ENCODE results near the gene LNPEP. TPM values are rescaled to one million over a fixed set of nuclear protein-coding genes. Genes with fewer than 3 reads are reported as not detected.
A peak's percentile ranks its signal among the peaks of the same experiment; 100 is the strongest.
"Not testable (repeated sequence)": the region's sequence is repeated elsewhere in the genome, so short reads cannot be mapped to it uniquely, and the experiment has no call there.

Gene LNPEP
- total RNA-seq, 1 experiment from 2014 or later: 35.3 TPM

DNA sequence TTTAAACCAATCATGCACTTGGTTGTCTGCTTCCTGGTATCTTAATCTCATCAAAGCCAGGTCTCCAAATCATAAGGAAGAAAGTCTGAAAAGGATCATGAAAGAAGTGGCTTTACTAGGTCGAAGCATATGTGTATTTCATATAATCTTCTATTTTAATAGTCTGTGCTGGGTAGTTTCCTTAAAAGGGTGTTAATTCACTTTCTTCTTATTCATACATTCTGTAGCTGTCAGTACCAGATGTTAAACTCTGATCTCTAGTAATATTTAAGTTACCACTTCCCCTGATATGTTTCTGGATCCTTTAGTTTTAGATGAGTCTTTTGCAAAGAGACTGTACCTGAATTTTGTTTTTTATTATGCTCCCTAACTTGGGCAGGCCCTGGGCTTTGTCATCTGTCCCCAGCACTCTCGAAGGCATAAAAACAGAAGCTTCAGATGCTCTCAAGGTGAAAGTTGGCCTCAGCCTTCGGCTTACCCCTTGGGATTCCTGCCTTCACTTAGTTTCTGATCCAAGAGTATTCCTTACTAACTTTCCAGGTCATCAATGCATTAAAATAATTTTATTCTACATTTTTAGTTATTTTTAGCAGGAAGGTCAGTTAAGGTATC is 15.0 kb upstream of the LNPEP start:
- no peaks in the 10 kb centered on the region for H3K4me1 ChIP-seq
- no peaks in the 10 kb centered on the region for H3K9me3 ChIP-seq (replicated peaks)
- no peak for DNase-seq
- no peaks in the 10 kb centered on the region for H3K36me3 ChIP-seq
- no peak overlapping the region for H3K4me3 ChIP-seq
- no peak overlapping the region for H3K27ac ChIP-seq
- no peaks in the 10 kb centered on the region for H3K27me3 ChIP-seq

- H3K27me3 ChIP-seq: no peaks in the 10 kb centered on the region
- H3K9me3 ChIP-seq (replicated peaks): no peaks in the 10 kb centered on the region
- H3K4me1 ChIP-seq: no peaks in the 10 kb centered on the region
- no peaks in the 10 kb centered on the region for H3K36me3 ChIP-seq
- no peak overlapping the region for H3K27ac ChIP-seq
- DNase-seq: no peak
- no peak overlapping the region for H3K4me3 ChIP-seq
Measured at GRCh38 chr5:96922499-96923244, 13.2 kb upstream of the LNPEP start.

DNA sequence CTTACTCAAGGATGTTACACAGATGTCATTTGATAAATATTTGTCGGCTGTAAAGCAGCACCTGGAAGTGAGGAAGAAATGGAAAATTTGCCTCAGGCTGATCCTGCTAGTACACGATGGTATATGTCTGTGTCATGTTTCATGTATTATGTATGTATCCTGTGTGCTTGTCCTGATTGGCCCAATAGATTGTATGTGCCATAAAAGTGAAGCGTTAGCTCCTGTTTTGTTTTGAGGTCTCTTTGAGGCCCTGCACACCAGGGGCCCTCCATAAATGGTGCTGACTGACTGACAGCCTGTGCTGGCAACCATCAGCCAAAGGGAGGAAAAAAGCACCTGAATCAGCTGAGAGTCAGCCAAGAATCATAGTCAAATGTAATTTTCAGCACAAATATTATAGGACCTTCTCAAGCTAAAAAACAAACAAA is 11.8 kb upstream of the LNPEP start:
- H3K27me3 ChIP-seq: no peaks in the 10 kb centered on the region
- H3K36me3 ChIP-seq: no peaks in the 10 kb centered on the region
- H3K4me3 ChIP-seq: no peak overlapping the region

GRCh38 chr5:96926276-96926675 is 9.6 kb upstream of the LNPEP start:
- H3K36me3 ChIP-seq: no peaks in the 10 kb centered on the region
- H3K27me3 ChIP-seq: no peaks in the 10 kb centered on the region
- DNase-seq: no peak
- H3K9me3 ChIP-seq (replicated peaks): no peaks in the 10 kb centered on the region
- no peak overlapping the region for H3K27ac ChIP-seq
- no peaks in the 10 kb centered on the region for H3K4me1 ChIP-seq
- H3K4me3 ChIP-seq: no peak overlapping the region

More for the DNA sequence above, 11.8 kb upstream of the LNPEP start:
- Histone ChIP-seq H3K9me3 (replicated peaks) (no peaks in the 10 kb centered on the region), H3K4me1 (no peaks in the 10 kb centered on the region), H3K27ac (no peak overlapping the region)
- DNase-seq: no peak

GRCh38 chr5:96927008-96927407 is 8.9 kb upstream of the LNPEP start:
- no peaks in the 10 kb centered on the region for H3K4me1 ChIP-seq
- DNase-seq: no peak
- no peaks in the 10 kb centered on the region for H3K27me3 ChIP-seq
- H3K9me3 ChIP-seq (replicated peaks): no peaks in the 10 kb centered on the region
- no peak overlapping the region for H3K4me3 ChIP-seq
- no peaks in the 10 kb centered on the region for H3K36me3 ChIP-seq
- no peak overlapping the region for H3K27ac ChIP-seq

- Histone ChIP-seq H3K4me3 (no peak overlapping the region), H3K36me3 (no peaks in the 10 kb centered on the region), H3K9me3 (replicated peaks) (no peaks in the 10 kb centered on the region), H3K27ac (no peak overlapping the region), H3K27me3 (no peaks in the 10 kb centered on the region), H3K4me1 (0 out of 2 replicates have a peak, but pooled peaks cover 4% of the 10 kb centered on the region)
- no peak for DNase-seq
Measured at GRCh38 chr5:96928931-96929708, 6.8 kb upstream of the LNPEP start.

DNA sequence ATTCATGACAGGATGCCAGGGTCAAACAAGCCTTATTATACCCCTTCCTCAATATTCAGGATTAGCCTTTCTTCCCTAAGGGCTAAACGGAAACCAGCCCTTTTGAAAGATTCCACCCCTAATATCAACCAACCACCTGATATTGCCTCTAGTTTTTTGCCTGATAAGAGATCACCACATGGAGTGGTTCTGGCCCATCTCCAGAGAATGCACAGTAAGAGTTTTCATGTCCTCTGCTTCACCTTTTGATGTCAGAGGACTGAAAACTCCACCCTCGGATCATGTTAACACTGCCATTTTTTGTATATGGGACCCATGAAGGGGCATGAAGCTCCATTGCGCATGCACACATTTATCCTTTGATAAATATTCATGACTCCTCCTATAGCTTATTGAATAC is 5.8 kb upstream of the LNPEP start:
- Histone ChIP-seq H3K27ac (no peak overlapping the region), H3K36me3 (no peaks in the 10 kb centered on the region), H3K27me3 (no peaks in the 10 kb centered on the region), H3K4me3 (no peak overlapping the region), H3K4me1 (0 out of 2 replicates have a peak, but pooled peaks cover 4% of the 10 kb centered on the region), H3K9me3 (replicated peaks) (no peaks in the 10 kb centered on the region)
- DNase-seq: no peak

GRCh38 chr5:96930589-96930988 is 5.3 kb upstream of the LNPEP start:
- Histone ChIP-seq H3K4me3 (no peak overlapping the region), H3K4me1 (0 out of 2 replicates have a peak, but pooled peaks cover 4% of the 10 kb centered on the region), H3K27me3 (no peaks in the 10 kb centered on the region), H3K9me3 (replicated peaks) (no peaks in the 10 kb centered on the region), H3K36me3 (no peaks in the 10 kb centered on the region), H3K27ac (no peak overlapping the region)
- DNase-seq: no peak

GRCh38 chr5:96931037-96931436 is 4.8 kb upstream of the LNPEP start:
- not testable (repeated sequence) for H3K9me3 ChIP-seq (replicated peaks); H3K27ac ChIP-seq; H3K27me3 ChIP-seq; H3K4me3 ChIP-seq; DNase-seq; H3K36me3 ChIP-seq; H3K4me1 ChIP-seq

GRCh38 chr5:96931605-96932004 is 4.3 kb upstream of the LNPEP start:
- Histone ChIP-seq H3K27ac (no peak overlapping the region), H3K9me3 (replicated peaks) (no peaks in the 10 kb centered on the region), H3K4me3 (no peak overlapping the region), H3K4me1 (0 out of 2 replicates have a peak, but pooled peaks cover 4% of the 10 kb centered on the region), H3K27me3 (no peaks in the 10 kb centered on the region), H3K36me3 (no peaks in the 10 kb centered on the region)
- DNase-seq: no peak

DNA sequence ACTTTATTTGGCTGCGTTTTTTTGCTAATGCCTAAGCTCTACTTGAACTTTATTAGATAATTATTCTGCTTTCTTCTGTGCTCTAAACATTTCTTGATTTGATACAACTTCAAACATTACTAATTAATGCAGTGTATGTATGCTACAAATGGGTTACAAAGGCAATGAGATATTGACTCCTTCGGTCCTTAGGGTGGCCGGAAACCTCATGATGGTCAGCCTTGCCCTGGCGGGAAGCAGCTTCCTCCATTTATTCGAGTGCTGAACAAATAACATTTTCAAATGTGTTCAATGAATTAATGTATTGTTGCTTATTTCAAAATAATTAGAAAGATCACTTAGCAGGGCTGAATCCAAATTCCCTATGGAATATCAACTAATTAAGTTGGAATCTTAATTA is 3.9 kb upstream of the LNPEP start:
- H3K9me3 ChIP-seq (replicated peaks): no peaks in the 10 kb centered on the region
- H3K4me3 ChIP-seq: no peak overlapping the region
- no peak for DNase-seq
- no peaks in the 10 kb centered on the region for H3K27me3 ChIP-seq
- H3K27ac ChIP-seq: no peak overlapping the region
- no peaks in the 10 kb centered on the region for H3K36me3 ChIP-seq
- 0 out of 2 replicates have a peak, but pooled peaks cover 4% of the 10 kb centered on the region for H3K4me1 ChIP-seq

GRCh38 chr5:96933764-96934707 is 1.8 kb upstream of the LNPEP start:
- Histone ChIP-seq H3K9me3 (replicated peaks) (no peaks in the 10 kb centered on the region), H3K4me3 (peak overlapping the region; percentile 72), H3K4me1 (0 out of 2 replicates have a peak, but pooled peaks cover 8% of the 10 kb centered on the region), H3K27me3 (no peaks in the 10 kb centered on the region), H3K36me3 (no peaks in the 10 kb centered on the region), H3K27ac (peak overlapping the region; percentile 94)
- DNase-seq: no peak

DNA sequence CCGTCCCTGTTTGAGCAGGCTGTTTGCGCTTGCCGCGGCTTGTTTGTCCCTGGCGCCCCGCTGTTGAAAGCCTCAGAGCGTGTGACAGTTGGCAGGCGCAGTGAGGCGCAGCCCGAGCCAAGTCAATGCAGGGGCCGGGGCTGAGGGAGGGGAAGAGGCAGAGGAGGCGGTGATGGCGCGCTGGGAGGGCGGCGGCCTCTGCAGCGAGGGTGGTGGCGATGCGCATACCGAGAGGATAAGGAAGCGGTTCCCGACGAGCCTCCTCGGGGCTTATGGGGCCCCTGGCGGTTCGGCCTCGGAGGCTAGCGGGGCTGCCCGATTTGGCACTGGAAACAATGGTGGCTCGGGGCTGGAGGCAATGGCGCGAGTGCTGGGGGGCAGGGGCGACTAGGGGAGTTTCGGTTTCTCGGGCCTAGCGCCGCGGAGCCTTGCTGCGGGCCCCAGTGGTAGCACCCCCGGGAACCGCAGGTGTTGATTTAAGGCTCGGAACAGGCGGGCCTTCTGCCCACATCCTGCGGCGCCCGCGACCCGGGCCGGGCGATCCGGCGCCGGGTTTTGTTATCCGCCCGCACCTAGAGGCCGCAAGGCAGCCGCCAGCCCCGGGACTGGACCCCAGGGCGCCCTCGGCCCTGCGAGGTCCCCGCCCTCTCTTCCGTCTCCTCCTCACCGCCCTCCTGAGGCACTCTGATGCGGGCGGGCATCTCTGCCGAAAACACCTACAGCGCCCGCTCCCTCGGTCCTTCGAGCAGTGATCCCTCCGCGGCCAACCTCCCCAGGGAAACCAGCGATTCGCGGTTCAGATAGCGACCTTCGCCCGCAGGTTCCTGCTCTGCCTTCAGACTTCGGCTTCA is 947 bp upstream of the LNPEP start:
- Histone ChIP-seq H3K4me3 (peak overlapping the region; percentile 72), H3K27ac (peak overlapping the region; percentile 94), H3K4me1 (0 out of 2 replicates have a peak, but pooled peaks cover 8% of the 10 kb centered on the region), H3K27me3 (no peaks in the 10 kb centered on the region), H3K36me3 (no peaks in the 10 kb centered on the region), H3K9me3 (replicated peaks) (no peaks in the 10 kb centered on the region)
- peak; percentile 92 to 95 for DNase-seq

Measured in SJCRH30 (cell line).